Heart left ventricle (tissue), 16 donors: Measurements from ENCODE around the gene GOLGA6A. TPM values are rescaled to one million over a fixed set of nuclear protein-coding genes. Genes with fewer than 3 reads are reported as not detected.
"Not testable (repeated sequence)": the region's sequence is repeated elsewhere in the genome, so short reads cannot be mapped to it uniquely, and the experiment has no call there.

ENCODE experiments used
- ATAC-seq, 4 donors: fragments of 200-7000 bp; cut with Tn5 transposase; one replicate each; pipeline ENCODE4 v1.9.1; 2020 to 2022; ENCODE audit warnings: moderate library complexity in 4 of 4, mild to moderate bottlenecking in 3 of 4, moderate number of reproducible peaks in 1 of 4
- DNase-seq, 5 donors: peaks; one replicate each; pipeline ENCODE4 v3.0.0-alpha.2; 2020
- H3K27ac ChIP-seq, 12 donors: fragments of 200-600 bp; sonication (generic) in 4 of 12; one replicate each; pipeline versions ENCODE4 v1.5.0 to v1.8.0; 2016 to 2022; ENCODE audit warnings: mild to moderate bottlenecking in 2 of 12
- H3K27me3 ChIP-seq, 9 donors: fragments of 200-600 bp; sonication (generic) in 2 of 9; one replicate each; pipeline versions ENCODE4 v1.5.1 to v1.8.0; 2016 to 2022; ENCODE audit warnings: mild to moderate bottlenecking in 3 of 9
- H3K36me3 ChIP-seq, 9 donors: fragments of 200-600 bp; sonication (generic) in 2 of 9; one replicate each; pipeline versions ENCODE4 v1.5.0 to v1.8.0; 2018 to 2022; ENCODE audit warnings: mild to moderate bottlenecking in 2 of 9
- H3K4me1 ChIP-seq, 12 donors: fragments of 200-600 bp; sonication (generic) in 4 of 12; one replicate each; pipeline versions ENCODE4 v1.5.0 to v1.8.0; 2016 to 2022; ENCODE audit warnings: mild to moderate bottlenecking in 3 of 12
- H3K4me3 ChIP-seq, 12 donors: fragments of 200-600 bp; sonication (generic) in 4 of 12; one replicate each; pipeline versions ENCODE4 v1.5.0 to v1.8.0; 2017 to 2022; ENCODE audit warnings: mild to moderate bottlenecking in 9 of 12, moderate library complexity in 4 of 12
- H3K9me3 ChIP-seq, 12 donors: fragments of 200-600 bp; sonication (generic) in 4 of 12; one replicate each; pipeline versions ENCODE4 v1.5.0 to v1.8.0; 2016 to 2022; ENCODE audit warnings: mild to moderate bottlenecking in 1 of 12
- CTCF ChIP-seq, 12 donors: fragments of 200-600 bp; sonication (generic) in 4 of 12; IDR thresholded peaks; one replicate each; pipeline versions ENCODE4 v1.5.0 to v1.8.0; 2018 to 2022; ENCODE audit warnings: antibody characterized with exemption in 12 of 12, mild to moderate bottlenecking in 5 of 12
- POLR2A ChIP-seq, 2 donors: fragments of 450-650 bp; IDR thresholded peaks; one replicate each; pipeline ENCODE4 v1.6.1; 2017; ENCODE audit warnings: antibody characterized with exemption in 2 of 2, mild to moderate bottlenecking in 2 of 2, moderate library complexity in 2 of 2
- WGBS, 4 donors: extraction: QIAGEN DNeasy Blood & Tissue Kit in 2 of 4; methylation state at CpG; one replicate each; pipeline versions ENCODE4 v1.1.5 to v1.1.7; 2013 to 2018; 5-methylcytosine and 5-hydroxymethylcytosine counted together
- intact Hi-C, 10 donors: fragments of 100-400 bp; cut with DNase I; formaldehyde crosslinking; loops; one replicate each; pipeline versions ENCODE4 v1.11.1 to v1.14.2; 2022
- polyA plus RNA-seq, 2 donors: library from polyadenylated mRNA; stranded (reverse); fragments of 200-250 nt; gene quantifications; one replicate each; pipeline ENCODE4 v1.2.3, GENCODE V29; 2013
- total RNA-seq, 9 donors: library from RNA; depleted of rRNA in 2 of 9; stranded (reverse); fragments of >200 nt in 2 of 9; fragmentation: NEBNext Ultra II Directional in 3 of 9; extraction: Animal tissue kit (Norgen Biotek cat#: 25700) in 3 of 9; gene quantifications; one replicate each; pipeline versions ENCODE4 v1.1.0 to v1.2.4, GENCODE V29; 2016 to 2023
- donor health status: ischemic (EF 13 %, LVEDD 7.1; RV severe dilation, severe dysfunction).
- donor health status: healthy with polysubstance abuse.
- donor health status: DM: no; HTN: yes; CAD: no.
- donor health status: DM: no; HTN: no; CAD: no.
- donor health status: ischemic (EF 25% LVEDD 6.9; RV normal size, moderate dysfunction).
- donor health status: ischemic (EF 25% LVEDD 5.7; RV mildly dilated, moderate dysfunction).
- donor health status: healthy.
- donor health status: DM: yes; HTN: yes; CAD: no.
- donor health status: ischemic (EF 35%, LVEDD 5.7; RV mildly dilated, moderate dysfunction).
- donor health status: nonischemic (EF 11% LVEDD 7.7; RV severe dilation, severe dysfunction).
- donor health status: DM: yes; HTN: yes; CAD: no.
- donor health status: PGD.
- donor health status: ischemic (EF 29% LVEDD 5.4; RV normal size, mild dysfunction).
- donor health status: nonischemic (EF 23%, LVEDD 6.1; RV moderate dilation, normal function).

The GOLGA6A gene
- total and polyA plus RNA-seq, 11 donors, result not detected

GRCh38 chr15:74065684-74066411 is 16.5 kb downstream of the GOLGA6A start:
- H3K27ac ChIP-seq, H3K27me3 ChIP-seq, H3K9me3 ChIP-seq, H3K36me3 ChIP-seq, H3K4me1 ChIP-seq, H3K4me3 ChIP-seq: not testable (repeated sequence)
- ATAC-seq (peak in 3 of 4 donors; percentile 80 to 89 (median 86)), DNase-seq (peak in 3 of 5 donors; percentile 44 to 70 (median 50))
- TF ChIP-seq CTCF (IDR thresholded peaks at IDR 0.05), result peak; percentile 45 to 63 (median 54)
- 0 to 70% (median 29%) methylated on average over 2 to 8 of the region's 13 CpGs for WGBS, 4 donors
- intact Hi-C loops, result loop anchor here in 2 of 10 donors (5.0 to 10.0 kb wide), 2 partner anchors 256 to 1239 kb away; no protein-coding TSS in a partner anchor

GRCh38 chr15:74064822-74065221 is 17.5 kb downstream of the GOLGA6A start:
- ATAC-seq, result not testable (repeated sequence)
- intact Hi-C loops, result loop anchor here in 2 of 10 donors (5.0 to 10.0 kb wide), 2 partner anchors 257 to 1240 kb away; no protein-coding TSS in a partner anchor
- DNase-seq, result peak in 1 of 5 donors; percentile 23

DNA sequence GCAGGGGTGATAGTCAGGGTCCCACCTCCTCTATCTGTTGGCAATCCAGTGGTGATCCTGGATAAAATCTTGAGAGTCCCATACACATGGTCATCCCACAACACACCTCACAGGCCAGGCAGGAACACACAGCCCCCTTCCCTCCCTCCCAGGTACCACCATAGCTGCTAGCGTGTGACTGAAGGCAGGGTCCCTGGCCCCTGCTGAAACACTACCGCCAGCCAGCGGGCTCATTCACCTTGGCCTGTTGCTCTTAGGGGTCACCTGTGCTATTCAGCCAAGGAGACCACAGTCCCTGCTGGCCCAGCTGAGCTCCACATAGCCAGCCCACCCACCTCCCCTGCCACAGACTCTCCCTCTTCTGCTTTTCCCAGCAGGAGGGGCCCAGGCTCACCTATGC is 18.2 kb downstream of the GOLGA6A start:
- not testable (repeated sequence) for H3K27me3 ChIP-seq, H3K9me3 ChIP-seq, H3K4me1 ChIP-seq, H3K36me3 ChIP-seq, ATAC-seq, H3K27ac ChIP-seq, H3K4me3 ChIP-seq
- WGBS, 4 donors, result 92 to 100% (median 96%) methylated on average over 2 to 3 of the region's 3 CpGs
- intact Hi-C loops, result loop anchor here in 2 of 10 donors (10.0 kb wide), 1 partner anchor 1241 kb away; no protein-coding TSS in a partner anchor
- DNase-seq, result peak in 1 of 5 donors; percentile 1

More at GRCh38 chr15:74064822-74065221, 17.5 kb downstream of the GOLGA6A start:
- not testable (repeated sequence) for H3K4me1 ChIP-seq, H3K36me3 ChIP-seq, H3K9me3 ChIP-seq, H3K4me3 ChIP-seq, H3K27ac ChIP-seq, H3K27me3 ChIP-seq
- 76 to 86% (median 79%) methylated on average over 8 of the region's 8 CpGs for WGBS, 4 donors

- not testable (repeated sequence) for DNase-seq, H3K27ac ChIP-seq, H3K4me1 ChIP-seq, ATAC-seq, H3K27me3 ChIP-seq, H3K36me3 ChIP-seq, H3K4me3 ChIP-seq, H3K9me3 ChIP-seq
- WGBS, 4 donors, result 72 to 95% (median 86%) methylated on average over 9 to 11 of the region's 17 CpGs
- intact Hi-C loops, result loop anchor here in 2 of 10 donors (10.0 kb wide), 1 partner anchor 1241 kb away; no protein-coding TSS in a partner anchor
Measured at GRCh38 chr15:74063425-74064146, 18.8 kb downstream of the GOLGA6A start.

- intact Hi-C loops, result loop anchor here in 2 of 10 donors (10.0 kb wide), 1 partner anchor 1242 kb away; no protein-coding TSS in a partner anchor
- TF ChIP-seq CTCF (IDR thresholded peaks at IDR 0.05) (no peak), POLR2A (IDR thresholded peaks at IDR 0.05) (no peak)
- ATAC-seq (no peak), DNase-seq (no peak)
- Histone ChIP-seq H3K4me3 (no peak overlapping the region), H3K4me1 (no peaks in the 10 kb centered on the region), H3K36me3 (no peaks in the 10 kb centered on the region), H3K27me3 (no peaks in the 10 kb centered on the region), H3K27ac (no peak overlapping the region), H3K9me3 (no peaks in the 10 kb centered on the region)
- WGBS, 4 donors, result 90 to 93% (median 92%) methylated on average over 5 to 7 of the region's 7 CpGs
Measured at GRCh38 chr15:74062671-74063070, 19.7 kb downstream of the GOLGA6A start.
